H1 (cell line): ENCODE data around the gene S100A8. TPM values are rescaled to one million over a fixed set of nuclear protein-coding genes. Genes with fewer than 3 reads are reported as not detected.

Experiments used
- EZH2 ChIP-seq: fragments of 200-600 bp; sonication (generic); IDR thresholded peaks from 2 replicates; pipeline ENCODE4 v1.7.1; 2012; ENCODE audit warnings: low read depth, mild to moderate bottlenecking, moderate library complexity, low read length, inconsistent platforms; ENCODE audit not compliant: severe bottlenecking
- GTF2F1 ChIP-seq: IDR thresholded peaks from 2 replicates; pipeline ENCODE4 v1.6.1; 2012; ENCODE audit warnings: low read depth, low read length, improper control_type of control experiment, borderline replicate concordance
- PHF8 ChIP-seq: fragments of 200-600 bp; sonication (generic); conservative IDR thresholded peaks from 2 replicates; pipeline ENCODE4 v1.7.1; 2012; ENCODE audit warnings: low read depth, mild to moderate bottlenecking, inconsistent platforms, low read length, moderate library complexity
- POLR2A ChIP-seq, 2 experiments: IDR thresholded peaks; 1 replicate in 1 of 2; 2 replicates in 1 of 2; pipeline ENCODE4 v1.6.1; 2011; ENCODE audit warnings: low read depth in 2 of 2, low read length in 2 of 2, mild to moderate bottlenecking in 2 of 2; ENCODE audit errors: control extremely low read depth in 1 of 2
- RNF2 ChIP-seq: fragments of 200-900, 300-1000 bp; sonication (generic); IDR thresholded peaks from 2 replicates; pipeline ENCODE4 v1.7.1; 2016; ENCODE audit warnings: borderline replicate concordance, low read depth, mild to moderate bottlenecking, antibody characterized with exemption, low read length; ENCODE audit not compliant: poor library complexity, severe bottlenecking; ENCODE audit errors: missing control alignments
- SUZ12 ChIP-seq: fragments of 200-600 bp; sonication (generic); IDR thresholded peaks from 2 replicates; pipeline ENCODE4 v1.6.1; 2012; ENCODE audit warnings: mild to moderate bottlenecking, inconsistent platforms, low read length, moderate library complexity, mixed read lengths
- polyA plus RNA-seq, 7 experiments: library from polyadenylated mRNA; depleted of rRNA in 3 of 7; stranded (reverse) in 5 of 7; unstranded in 2 of 7; fragments of >200 nt in 5 of 7; fragments of 200-250 nt in 2 of 7; gene quantifications; 1 replicate in 5 of 7; 2 replicates in 1 of 7; 4 replicates in 1 of 7; pipeline versions ENCODE4 v1.2.1 to v1.2.3, GENCODE V29; 2011 to 2013; ENCODE audit warnings: missing spikeins in 2 of 7, mixed read lengths in 2 of 7
- total RNA-seq: library from RNA; stranded (reverse); fragmentation: NEBNext Ultra II Directional; extraction: Animal tissue kit (Norgen Biotek cat#: 25700); gene quantifications from 2 replicates; pipeline ENCODE4 v1.2.1, GENCODE V29; 2021
- TF ChIP-seq, protein P1 (sequence below): fragments of 300-600 bp; sonication (generic); IDR thresholded peaks from 2 replicates; pipeline ENCODE4 v1.7.1; 2012; ENCODE audit warnings: low read length, moderate library complexity, mild to moderate bottlenecking, inconsistent platforms; ENCODE audit not compliant: insufficient replicate concordance

Gene S100A8
- total and polyA plus RNA-seq, 2 of the 8 experiments (the other 6 are each of a cell fraction or from before 2014, with no cell fraction given): not detected

DNA sequence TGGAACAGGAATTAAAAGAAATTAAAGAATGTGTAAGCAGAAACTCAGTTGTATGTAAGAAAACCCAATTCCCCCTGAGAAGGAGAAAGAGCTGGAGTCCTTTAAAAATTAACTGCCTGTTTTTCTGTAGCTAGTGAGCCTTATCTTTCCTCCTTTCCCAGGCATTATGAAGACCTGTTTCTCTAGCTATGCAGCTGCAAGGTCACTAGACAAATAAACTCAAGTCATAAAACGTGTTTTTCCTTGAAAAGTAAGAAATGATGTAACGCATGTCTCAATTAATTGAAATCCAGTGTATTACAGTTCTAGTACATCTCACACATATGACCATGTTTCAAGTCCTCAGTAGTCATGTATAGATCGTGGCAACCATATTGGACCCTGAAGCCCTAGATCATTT is 20.7 kb downstream of the S100A8 start (continued):
- TF ChIP-seq, protein P1, sequence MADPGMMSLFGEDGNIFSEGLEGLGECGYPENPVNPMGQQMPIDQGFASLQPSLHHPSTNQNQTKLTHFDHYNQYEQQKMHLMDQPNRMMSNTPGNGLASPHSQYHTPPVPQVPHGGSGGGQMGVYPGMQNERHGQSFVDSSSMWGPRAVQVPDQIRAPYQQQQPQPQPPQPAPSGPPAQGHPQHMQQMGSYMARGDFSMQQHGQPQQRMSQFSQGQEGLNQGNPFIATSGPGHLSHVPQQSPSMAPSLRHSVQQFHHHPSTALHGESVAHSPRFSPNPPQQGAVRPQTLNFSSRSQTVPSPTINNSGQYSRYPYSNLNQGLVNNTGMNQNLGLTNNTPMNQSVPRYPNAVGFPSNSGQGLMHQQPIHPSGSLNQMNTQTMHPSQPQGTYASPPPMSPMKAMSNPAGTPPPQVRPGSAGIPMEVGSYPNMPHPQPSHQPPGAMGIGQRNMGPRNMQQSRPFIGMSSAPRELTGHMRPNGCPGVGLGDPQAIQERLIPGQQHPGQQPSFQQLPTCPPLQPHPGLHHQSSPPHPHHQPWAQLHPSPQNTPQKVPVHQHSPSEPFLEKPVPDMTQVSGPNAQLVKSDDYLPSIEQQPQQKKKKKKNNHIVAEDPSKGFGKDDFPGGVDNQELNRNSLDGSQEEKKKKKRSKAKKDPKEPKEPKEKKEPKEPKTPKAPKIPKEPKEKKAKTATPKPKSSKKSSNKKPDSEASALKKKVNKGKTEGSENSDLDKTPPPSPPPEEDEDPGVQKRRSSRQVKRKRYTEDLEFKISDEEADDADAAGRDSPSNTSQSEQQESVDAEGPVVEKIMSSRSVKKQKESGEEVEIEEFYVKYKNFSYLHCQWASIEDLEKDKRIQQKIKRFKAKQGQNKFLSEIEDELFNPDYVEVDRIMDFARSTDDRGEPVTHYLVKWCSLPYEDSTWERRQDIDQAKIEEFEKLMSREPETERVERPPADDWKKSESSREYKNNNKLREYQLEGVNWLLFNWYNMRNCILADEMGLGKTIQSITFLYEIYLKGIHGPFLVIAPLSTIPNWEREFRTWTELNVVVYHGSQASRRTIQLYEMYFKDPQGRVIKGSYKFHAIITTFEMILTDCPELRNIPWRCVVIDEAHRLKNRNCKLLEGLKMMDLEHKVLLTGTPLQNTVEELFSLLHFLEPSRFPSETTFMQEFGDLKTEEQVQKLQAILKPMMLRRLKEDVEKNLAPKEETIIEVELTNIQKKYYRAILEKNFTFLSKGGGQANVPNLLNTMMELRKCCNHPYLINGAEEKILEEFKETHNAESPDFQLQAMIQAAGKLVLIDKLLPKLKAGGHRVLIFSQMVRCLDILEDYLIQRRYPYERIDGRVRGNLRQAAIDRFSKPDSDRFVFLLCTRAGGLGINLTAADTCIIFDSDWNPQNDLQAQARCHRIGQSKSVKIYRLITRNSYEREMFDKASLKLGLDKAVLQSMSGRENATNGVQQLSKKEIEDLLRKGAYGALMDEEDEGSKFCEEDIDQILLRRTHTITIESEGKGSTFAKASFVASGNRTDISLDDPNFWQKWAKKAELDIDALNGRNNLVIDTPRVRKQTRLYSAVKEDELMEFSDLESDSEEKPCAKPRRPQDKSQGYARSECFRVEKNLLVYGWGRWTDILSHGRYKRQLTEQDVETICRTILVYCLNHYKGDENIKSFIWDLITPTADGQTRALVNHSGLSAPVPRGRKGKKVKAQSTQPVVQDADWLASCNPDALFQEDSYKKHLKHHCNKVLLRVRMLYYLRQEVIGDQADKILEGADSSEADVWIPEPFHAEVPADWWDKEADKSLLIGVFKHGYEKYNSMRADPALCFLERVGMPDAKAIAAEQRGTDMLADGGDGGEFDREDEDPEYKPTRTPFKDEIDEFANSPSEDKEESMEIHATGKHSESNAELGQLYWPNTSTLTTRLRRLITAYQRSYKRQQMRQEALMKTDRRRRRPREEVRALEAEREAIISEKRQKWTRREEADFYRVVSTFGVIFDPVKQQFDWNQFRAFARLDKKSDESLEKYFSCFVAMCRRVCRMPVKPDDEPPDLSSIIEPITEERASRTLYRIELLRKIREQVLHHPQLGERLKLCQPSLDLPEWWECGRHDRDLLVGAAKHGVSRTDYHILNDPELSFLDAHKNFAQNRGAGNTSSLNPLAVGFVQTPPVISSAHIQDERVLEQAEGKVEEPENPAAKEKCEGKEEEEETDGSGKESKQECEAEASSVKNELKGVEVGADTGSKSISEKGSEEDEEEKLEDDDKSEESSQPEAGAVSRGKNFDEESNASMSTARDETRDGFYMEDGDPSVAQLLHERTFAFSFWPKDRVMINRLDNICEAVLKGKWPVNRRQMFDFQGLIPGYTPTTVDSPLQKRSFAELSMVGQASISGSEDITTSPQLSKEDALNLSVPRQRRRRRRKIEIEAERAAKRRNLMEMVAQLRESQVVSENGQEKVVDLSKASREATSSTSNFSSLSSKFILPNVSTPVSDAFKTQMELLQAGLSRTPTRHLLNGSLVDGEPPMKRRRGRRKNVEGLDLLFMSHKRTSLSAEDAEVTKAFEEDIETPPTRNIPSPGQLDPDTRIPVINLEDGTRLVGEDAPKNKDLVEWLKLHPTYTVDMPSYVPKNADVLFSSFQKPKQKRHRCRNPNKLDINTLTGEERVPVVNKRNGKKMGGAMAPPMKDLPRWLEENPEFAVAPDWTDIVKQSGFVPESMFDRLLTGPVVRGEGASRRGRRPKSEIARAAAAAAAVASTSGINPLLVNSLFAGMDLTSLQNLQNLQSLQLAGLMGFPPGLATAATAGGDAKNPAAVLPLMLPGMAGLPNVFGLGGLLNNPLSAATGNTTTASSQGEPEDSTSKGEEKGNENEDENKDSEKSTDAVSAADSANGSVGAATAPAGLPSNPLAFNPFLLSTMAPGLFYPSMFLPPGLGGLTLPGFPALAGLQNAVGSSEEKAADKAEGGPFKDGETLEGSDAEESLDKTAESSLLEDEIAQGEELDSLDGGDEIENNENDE: no peak
- TF ChIP-seq GTF2F1 (no peak), RNF2 (no peak), EZH2 (no peak), SUZ12 (no peak), PHF8 (no peak), POLR2A (IDR thresholded peaks at IDR 0.05; ENCODE audit: control extremely low read depth in 1 of 2, low read depth in 2 of 2, low read length in 2 of 2) (no peak)
- TF ChIP-seq, all 59 proteins: peak for 0
